Hippocampal formation (tissue), 2 donors: Measurements from ENCODE around the gene AIF1.

Experiments
- DNase-seq, 2 donors: peaks; one replicate each; lab custom pipeline; 2025; lab: John Stamatoyannopoulos, UW

AIF1 gene

DNA sequence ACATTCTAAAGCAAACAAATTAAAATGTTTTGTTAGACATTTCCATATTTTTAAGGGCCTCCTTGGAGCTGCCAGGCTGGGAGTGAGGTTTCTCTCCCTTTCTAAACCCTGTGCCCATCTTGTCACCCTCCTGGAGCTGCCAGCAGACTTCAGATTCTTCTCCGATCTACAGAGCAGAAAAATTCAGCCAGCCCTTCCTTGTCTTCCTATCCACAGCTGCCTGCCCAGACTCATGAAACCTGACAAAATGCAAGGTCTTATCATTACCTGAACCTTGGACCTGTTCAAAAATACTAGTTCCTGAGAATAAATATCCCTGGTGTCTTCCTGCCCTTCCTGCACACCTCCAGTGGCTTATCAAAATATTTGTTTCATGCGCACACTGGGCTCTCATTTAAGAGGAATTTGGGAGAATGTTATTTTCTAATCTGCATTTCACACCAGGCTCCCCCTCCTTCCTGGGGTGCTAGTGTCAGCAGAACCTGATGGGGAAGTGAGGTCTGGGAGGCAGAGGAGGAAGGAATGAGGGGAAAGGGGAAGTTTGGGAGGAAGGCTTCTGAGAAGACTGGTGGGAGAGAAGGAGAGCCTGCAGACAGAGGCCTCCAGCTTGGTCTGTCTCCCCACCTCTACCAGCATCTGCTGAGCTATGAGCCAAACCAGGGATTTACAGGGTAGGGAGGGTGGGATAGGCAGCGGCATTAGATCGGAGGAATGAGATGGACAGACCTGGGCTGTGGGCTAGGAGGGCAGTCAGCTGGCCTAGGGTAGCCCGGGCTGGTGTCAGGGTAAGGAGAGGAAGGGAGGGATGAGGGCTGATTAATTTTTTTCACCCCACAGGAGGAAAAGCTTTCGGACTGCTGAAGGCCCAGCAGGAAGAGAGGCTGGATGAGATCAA lies at the start of gene AIF1:
AIF1 (plus strand) TSS at position 551 of the 895 bp plus-strand sequence; CDS start at position 647, 96 bp downstream.
- peak in 1 of 2 donors; percentile 29 for DNase-seq

DNA sequence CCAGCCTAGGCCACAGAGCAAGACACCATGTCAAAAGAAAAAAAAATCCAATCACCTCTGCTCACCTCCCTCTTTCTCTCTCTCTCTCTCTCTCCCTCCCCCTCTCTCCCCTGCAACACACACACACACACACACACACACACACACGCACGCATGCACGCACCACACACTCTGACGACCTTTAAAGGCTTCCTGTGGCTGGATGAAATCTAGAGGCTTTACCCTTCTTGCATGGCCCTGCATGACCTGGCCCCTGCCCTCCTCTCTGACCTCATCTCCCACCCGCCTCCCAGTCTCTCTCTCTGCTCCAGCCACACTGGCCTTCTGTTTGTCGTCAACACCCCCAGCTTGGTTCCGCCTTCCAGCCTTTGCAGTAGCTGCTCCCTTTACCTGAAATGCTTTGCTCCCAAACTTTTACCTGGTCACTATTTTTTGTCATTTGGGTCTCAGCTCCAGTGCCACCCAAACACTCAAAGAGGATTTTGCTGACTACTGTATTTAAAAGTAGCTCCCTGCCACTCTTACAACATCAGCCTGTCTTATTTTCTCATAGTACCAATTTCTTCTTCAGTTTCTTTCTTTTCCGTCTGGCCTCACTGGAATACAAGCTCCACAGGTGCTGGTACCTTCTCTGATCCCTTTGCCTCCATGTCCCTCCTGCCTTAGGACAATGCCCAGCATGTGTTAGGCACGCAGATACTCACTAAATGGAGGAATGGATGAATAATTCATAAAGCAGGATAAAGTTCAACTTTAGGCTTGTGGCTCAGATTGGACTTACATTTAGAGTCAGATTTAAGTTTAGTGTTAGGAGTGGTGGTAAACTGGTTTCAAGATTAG lies 47.3 kb upstream of the AIF1 start:
- no peak for DNase-seq

DNA sequence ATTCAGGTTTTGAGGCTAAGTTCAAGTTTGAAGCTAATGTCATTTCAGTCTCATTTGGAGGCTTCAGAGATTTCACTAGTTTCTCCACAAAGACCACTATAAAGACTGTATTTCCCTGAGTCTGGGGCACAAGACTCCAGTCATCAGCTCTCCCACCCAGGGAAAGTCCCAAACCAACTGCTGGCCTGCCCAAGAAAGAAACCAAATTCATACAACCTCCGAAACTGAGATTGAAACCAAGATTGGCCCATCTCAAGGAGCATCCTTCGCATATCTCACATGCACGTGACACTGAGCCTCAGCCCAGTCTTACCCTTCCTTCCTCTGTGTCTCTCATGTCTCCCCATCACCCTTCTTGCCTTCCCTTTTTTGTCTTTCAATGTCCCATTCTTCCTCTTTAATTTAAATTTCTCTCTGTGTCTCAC lies 46.5 kb upstream of the AIF1 start:
- DNase-seq, result no peak

DNA sequence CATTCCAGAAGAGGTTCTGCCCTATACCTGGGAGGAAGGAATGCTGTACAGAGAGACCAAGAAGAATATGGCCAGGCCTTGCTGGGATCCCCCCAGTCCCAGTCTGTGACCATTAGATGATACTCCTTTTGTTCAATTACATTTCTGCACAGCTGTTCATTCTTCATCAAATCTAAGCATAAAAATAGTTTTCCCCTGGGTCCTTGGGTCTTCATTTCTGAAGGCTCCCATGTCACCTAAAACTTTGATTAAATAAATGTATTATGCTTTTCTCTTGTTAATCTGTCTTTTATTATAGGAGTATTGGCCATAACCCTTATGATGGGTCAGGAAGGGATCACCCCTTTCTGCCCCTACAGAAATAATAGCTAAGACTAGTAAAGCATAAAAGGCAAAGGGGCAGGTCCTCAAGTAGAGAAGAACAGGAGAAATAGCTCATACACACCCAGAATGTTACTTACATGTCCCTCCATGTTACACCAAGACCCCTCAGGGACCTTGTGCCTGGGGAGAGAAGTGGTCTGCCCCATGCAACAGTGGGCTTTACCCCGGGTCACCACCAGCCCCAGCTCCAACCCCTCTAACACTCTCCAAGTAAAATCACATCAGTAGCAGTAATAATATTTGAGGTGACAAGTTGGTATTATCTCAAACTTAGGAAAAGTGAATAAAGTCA lies 45.0 kb upstream of the AIF1 start:
- DNase-seq, result no peak

DNA sequence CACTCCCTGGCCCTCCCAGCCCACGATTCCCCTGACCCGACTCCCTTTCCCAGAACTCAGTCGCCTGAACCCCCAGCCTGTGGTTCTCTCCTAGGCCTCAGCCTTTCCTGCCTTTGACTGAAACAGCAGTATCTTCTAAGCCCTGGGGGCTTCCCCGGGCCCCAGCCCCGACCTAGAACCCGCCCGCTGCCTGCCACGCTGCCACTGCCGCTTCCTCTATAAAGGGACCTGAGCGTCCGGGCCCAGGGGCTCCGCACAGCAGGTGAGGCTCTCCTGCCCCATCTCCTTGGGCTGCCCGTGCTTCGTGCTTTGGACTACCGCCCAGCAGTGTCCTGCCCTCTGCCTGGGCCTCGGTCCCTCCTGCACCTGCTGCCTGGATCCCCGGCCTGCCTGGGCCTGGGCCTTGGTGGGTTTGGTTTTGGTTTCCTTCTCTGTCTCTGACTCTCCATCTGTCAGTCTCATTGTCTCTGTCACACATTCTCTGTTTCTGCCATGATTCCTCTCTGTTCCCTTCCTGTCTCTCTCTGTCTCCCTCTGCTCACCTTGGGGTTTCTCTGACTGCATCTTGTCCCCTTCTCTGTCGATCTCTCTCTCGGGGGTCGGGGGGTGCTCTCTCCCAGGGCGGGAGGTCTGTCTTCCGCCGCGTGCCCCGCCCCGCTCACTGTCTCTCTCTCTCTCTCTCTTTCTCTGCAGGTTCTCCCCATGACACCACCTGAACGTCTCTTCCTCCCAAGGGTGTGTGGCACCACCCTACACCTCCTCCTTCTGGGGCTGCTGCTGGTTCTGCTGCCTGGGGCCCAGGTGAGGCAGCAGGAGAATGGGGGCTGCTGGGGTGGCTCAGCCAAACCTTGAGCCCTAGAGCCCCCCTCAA lies 42.8 kb upstream of the AIF1 start, which contains the start of gene LTA:
LTA (plus strand) TSS at position 249 of the 871 bp plus-strand sequence; CDS start at position 703, 454 bp downstream.
- no peak for DNase-seq

DNA sequence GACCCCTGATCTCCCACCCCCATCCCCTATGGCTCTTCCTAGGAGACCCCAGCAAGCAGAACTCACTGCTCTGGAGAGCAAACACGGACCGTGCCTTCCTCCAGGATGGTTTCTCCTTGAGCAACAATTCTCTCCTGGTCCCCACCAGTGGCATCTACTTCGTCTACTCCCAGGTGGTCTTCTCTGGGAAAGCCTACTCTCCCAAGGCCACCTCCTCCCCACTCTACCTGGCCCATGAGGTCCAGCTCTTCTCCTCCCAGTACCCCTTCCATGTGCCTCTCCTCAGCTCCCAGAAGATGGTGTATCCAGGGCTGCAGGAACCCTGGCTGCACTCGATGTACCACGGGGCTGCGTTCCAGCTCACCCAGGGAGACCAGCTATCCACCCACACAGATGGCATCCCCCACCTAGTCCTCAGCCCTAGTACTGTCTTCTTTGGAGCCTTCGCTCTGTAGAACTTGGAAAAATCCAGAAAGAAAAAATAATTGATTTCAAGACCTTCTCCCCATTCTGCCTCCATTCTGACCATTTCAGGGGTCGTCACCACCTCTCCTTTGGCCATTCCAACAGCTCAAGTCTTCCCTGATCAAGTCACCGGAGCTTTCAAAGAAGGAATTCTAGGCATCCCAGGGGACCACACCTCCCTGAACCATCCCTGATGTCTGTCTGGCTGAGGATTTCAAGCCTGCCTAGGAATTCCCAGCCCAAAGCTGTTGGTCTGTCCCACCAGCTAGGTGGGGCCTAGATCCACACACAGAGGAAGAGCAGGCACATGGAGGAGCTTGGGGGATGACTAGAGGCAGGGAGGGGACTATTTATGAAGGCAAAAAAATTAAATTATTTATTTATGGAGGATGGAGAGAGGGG lies 41.6 kb upstream of the AIF1 start:
- no peak for DNase-seq

DNA sequence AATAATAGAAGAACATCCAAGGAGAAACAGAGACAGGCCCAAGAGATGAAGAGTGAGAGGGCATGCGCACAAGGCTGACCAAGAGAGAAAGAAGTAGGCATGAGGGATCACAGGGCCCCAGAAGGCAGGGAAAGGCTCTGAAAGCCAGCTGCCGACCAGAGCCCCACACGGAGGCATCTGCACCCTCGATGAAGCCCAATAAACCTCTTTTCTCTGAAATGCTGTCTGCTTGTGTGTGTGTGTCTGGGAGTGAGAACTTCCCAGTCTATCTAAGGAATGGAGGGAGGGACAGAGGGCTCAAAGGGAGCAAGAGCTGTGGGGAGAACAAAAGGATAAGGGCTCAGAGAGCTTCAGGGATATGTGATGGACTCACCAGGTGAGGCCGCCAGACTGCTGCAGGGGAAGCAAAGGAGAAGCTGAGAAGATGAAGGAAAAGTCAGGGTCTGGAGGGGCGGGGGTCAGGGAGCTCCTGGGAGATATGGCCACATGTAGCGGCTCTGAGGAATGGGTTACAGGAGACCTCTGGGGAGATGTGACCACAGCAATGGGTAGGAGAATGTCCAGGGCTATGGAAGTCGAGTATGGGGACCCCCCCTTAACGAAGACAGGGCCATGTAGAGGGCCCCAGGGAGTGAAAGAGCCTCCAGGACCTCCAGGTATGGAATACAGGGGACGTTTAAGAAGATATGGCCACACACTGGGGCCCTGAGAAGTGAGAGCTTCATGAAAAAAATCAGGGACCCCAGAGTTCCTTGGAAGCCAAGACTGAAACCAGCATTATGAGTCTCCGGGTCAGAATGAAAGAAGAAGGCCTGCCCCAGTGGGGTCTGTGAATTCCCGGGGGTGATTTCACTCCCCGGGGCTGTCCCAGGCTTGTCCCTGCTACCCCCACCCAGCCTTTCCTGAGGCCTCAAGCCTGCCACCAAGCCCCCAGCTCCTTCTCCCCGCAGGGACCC lies 40.6 kb upstream of the AIF1 start:
- no peak for DNase-seq

DNA sequence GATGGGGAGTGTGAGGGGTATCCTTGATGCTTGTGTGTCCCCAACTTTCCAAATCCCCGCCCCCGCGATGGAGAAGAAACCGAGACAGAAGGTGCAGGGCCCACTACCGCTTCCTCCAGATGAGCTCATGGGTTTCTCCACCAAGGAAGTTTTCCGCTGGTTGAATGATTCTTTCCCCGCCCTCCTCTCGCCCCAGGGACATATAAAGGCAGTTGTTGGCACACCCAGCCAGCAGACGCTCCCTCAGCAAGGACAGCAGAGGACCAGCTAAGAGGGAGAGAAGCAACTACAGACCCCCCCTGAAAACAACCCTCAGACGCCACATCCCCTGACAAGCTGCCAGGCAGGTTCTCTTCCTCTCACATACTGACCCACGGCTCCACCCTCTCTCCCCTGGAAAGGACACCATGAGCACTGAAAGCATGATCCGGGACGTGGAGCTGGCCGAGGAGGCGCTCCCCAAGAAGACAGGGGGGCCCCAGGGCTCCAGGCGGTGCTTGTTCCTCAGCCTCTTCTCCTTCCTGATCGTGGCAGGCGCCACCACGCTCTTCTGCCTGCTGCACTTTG lies 39.6 kb upstream of the AIF1 start, which contains the start of gene TNF:
TNF (plus strand) TSS at position 231 of the 567 bp plus-strand sequence; CDS start at position 408, 177 bp downstream.
- no peak for DNase-seq

DNA sequence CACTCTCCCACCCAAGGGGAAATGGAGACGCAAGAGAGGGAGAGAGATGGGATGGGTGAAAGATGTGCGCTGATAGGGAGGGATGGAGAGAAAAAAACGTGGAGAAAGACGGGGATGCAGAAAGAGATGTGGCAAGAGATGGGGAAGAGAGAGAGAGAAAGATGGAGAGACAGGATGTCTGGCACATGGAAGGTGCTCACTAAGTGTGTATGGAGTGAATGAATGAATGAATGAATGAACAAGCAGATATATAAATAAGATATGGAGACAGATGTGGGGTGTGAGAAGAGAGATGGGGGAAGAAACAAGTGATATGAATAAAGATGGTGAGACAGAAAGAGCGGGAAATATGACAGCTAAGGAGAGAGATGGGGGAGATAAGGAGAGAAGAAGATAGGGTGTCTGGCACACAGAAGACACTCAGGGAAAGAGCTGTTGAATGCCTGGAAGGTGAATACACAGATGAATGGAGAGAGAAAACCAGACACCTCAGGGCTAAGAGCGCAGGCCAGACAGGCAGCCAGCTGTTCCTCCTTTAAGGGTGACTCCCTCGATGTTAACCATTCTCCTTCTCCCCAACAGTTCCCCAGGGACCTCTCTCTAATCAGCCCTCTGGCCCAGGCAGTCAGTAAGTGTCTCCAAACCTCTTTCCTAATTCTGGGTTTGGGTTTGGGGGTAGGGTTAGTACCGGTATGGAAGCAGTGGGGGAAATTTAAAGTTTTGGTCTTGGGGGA lies 38.9 kb upstream of the AIF1 start:
- DNase-seq, result no peak

DNA sequence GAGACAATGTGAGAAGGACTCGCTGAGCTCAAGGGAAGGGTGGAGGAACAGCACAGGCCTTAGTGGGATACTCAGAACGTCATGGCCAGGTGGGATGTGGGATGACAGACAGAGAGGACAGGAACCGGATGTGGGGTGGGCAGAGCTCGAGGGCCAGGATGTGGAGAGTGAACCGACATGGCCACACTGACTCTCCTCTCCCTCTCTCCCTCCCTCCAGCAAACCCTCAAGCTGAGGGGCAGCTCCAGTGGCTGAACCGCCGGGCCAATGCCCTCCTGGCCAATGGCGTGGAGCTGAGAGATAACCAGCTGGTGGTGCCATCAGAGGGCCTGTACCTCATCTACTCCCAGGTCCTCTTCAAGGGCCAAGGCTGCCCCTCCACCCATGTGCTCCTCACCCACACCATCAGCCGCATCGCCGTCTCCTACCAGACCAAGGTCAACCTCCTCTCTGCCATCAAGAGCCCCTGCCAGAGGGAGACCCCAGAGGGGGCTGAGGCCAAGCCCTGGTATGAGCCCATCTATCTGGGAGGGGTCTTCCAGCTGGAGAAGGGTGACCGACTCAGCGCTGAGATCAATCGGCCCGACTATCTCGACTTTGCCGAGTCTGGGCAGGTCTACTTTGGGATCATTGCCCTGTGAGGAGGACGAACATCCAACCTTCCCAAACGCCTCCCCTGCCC lies 38.0 kb upstream of the AIF1 start:
- DNase-seq, result no peak

DNA sequence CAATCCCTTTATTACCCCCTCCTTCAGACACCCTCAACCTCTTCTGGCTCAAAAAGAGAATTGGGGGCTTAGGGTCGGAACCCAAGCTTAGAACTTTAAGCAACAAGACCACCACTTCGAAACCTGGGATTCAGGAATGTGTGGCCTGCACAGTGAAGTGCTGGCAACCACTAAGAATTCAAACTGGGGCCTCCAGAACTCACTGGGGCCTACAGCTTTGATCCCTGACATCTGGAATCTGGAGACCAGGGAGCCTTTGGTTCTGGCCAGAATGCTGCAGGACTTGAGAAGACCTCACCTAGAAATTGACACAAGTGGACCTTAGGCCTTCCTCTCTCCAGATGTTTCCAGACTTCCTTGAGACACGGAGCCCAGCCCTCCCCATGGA lies 37.5 kb upstream of the AIF1 start:
- DNase-seq, result no peak

DNA sequence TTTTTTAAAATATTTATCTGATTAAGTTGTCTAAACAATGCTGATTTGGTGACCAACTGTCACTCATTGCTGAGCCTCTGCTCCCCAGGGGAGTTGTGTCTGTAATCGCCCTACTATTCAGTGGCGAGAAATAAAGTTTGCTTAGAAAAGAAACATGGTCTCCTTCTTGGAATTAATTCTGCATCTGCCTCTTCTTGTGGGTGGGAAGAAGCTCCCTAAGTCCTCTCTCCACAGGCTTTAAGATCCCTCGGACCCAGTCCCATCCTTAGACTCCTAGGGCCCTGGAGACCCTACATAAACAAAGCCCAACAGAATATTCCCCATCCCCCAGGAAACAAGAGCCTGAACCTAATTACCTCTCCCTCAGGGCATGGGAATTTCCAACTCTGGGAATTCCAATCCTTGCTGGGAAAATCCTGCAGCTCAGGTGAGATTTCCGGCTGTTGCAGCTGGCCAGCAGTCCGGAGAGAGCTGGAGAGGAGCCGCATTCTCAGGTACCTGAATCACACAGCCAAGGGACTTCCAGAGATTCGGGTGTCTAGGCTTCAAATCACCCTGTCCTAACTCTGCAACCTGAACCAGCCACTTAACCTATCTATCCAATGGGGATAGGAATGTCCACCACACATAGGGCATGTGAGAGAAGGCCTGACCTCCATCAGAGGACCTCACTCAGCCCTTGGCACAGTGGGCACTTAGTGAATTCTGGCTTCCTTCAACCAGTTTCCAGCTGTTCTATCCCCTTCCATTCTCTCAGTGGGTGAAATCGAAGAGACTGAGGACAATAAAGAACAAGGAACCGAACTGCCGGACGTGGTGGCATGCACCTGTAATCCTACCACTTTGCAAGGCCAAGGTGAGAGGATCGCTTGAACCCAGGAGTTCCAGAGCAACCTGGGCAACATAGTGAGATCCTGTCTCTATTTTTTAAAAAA lies 36.6 kb upstream of the AIF1 start:
- no peak for DNase-seq

DNA sequence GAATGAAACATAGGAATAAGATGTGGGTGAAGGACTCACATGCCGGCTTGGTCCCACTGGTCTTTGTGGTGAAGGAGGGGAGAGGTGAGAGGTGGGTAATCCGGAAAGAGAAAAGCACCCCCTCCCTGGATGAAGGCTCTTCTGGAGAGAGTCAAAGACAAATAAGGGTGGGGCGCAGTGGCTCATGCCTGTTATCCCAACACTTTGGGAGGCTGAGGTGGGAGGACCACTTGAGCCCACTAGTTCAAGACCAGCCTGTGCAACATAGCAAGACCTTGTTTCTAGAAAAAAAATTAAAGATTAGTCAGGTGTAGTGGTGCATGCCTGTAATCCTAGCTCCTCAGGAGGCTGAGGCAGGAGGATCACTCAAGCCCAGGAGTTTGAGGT lies 35.9 kb upstream of the AIF1 start:
- DNase-seq, result no peak

DNA sequence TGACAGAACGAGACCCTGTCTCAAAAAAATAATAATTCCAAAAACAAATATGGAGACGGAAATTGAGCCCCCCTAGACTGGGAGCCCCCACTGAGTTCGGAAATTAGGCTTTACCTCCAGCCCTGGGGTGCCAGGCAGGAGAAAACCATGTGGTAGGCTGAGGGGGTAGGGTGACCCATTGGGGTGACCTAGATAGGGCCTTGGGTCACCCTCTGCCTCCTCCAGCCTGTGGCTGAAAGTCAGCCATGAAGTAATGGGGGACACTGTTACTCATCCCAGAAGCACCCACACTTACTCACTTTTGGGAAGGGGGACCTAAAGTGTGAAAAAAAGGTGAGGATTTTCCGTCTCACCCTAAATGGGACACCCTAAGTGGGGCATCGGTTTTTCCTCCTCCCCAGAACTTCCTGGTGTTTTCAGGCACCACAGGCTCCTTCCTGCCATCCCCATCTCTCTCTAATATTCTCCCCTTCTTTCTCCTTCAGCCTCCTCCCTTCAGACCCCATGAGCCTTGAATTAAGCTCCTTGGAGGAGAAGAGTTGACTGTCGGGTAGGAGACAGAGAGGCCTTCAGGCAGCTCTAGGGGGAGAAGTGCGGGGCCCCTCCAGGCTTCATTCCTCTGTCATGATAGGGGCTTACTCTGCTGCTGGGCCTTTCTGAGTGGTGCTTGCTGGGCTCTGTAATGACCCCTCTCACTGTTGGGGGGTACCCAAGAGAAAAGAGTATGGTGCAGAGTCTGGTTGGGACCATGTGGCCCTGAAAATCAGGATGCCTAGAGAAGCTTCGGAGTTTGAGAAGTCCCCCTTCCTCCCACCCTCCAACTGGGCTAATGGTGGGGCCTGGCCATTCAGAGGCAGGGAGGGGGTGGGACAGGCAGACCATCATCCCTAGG lies 35.2 kb upstream of the AIF1 start:
- DNase-seq, result no peak

DNA sequence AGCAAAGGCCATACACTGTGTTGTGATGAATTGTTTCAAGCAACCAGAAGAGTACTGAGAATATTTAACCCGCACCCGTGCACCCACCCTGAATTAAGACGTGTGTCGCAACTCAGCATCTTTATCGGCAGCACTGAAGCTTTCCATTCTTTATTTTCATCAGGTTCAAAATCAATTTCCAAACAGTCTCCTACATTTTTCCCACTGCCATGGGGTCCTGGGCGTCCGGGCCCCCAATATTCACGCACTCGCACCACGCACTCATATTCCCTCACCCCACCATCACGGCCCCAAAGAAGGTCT lies 34.6 kb upstream of the AIF1 start:
- no peak for DNase-seq
